ENCODE measurements around the gene TMC3. TPM values are rescaled to one million over a fixed set of nuclear protein-coding genes. Genes with fewer than 3 reads are reported as not detected.

Gene TMC3
- polyA plus RNA-seq = not detected in 3 replicates
- polyA plus RNA-seq (2011; ENCODE audit: low read depth) = not detected
- not detected in 2 replicates for polyA plus RNA-seq (2011; cell fraction: cytosol; rRNA removed)
- polyA plus RNA-seq (2011; cell fraction: nucleus; rRNA removed) = not detected in 2 replicates
- not detected in 2 replicates for polyA plus RNA-seq (2012; ENCODE audit: low replicate concordance)
- polyA minus RNA-seq = not detected in 3 replicates
- not detected for polyA minus RNA-seq (2011; cell fraction: cytosol; rRNA and poly(A)+ RNA removed)
- polyA minus RNA-seq (2011; cell fraction: nucleus; rRNA and poly(A)+ RNA removed) = not detected in 2 replicates

GRCh38 chr15:81373775-81374395 is at the start of gene TMC3:
Gene TMC3, minus strand, starts transcription at chr15:81374213. Its CDS starts 136 bp downstream, at chr15:81374077.
- H3K9me1 ChIP-seq (ENCODE audit: control insufficient read depth, extremely low read depth, insufficient read depth, low read length) = no peaks in the 10 kb centered on the region
- H3K4me2 ChIP-seq (ENCODE audit: control insufficient read depth, extremely low read depth, insufficient read depth, low read depth, low read length) = no peak within 1 kb of the TSS
- no peaks in the 10 kb centered on the region for H4K20me1 ChIP-seq (ENCODE audit: control insufficient read depth, extremely low read depth, insufficient read depth, low read length)
- no peaks in the 10 kb centered on the region for H3K9me3 ChIP-seq (ENCODE audit: control insufficient read depth, low read depth, low read length)
- H2AFZ ChIP-seq (ENCODE audit: control insufficient read depth, low read length) = no peak within 1 kb of the TSS
- DNase-seq (ENCODE audit: low read depth, low spot score) (no peak), FAIRE-seq (no peak)
- H3K27ac ChIP-seq (ENCODE audit: control insufficient read depth, insufficient read depth, low read length) = no peak within 1 kb of the TSS
- H3K36me3 ChIP-seq (ENCODE audit: control insufficient read depth in 2 of 2, extremely low read depth in 1 of 2, insufficient read depth in 2 of 2, low read length in 2 of 2) = no peaks in the 10 kb centered on the region
- no peak for TF ChIP-seq CTCF (optimal IDR thresholded peaks at IDR 0.05 in 1 of 3, IDR thresholded peaks at IDR 0.05 in 1 of 3, conservative IDR thresholded peaks at IDR 0.05 in 1 of 3; ENCODE audit: extremely low read depth in 1 of 3, insufficient read depth in 2 of 3, low read length in 3 of 3)
- no peak for TF ChIP-seq EZH2 (IDR thresholded peaks at IDR 0.05; ENCODE audit: low read length)
- H3K9ac ChIP-seq (ENCODE audit: control insufficient read depth, extremely low read depth, insufficient read depth, low read length) = no peak within 1 kb of the TSS
- H3K4me3 ChIP-seq (ENCODE audit: control insufficient read depth in 2 of 3, extremely low read depth in 1 of 3, insufficient read depth in 2 of 3, low read depth in 1 of 3, low read length in 3 of 3) = no peak within 1 kb of the TSS
- no peaks in the 10 kb centered on the region for H3K27me3 ChIP-seq (ENCODE audit: control insufficient read depth, extremely low read depth, insufficient read depth, low read length)
- dilution Hi-C loops (cut with MboI; ENCODE audit: extremely low pct_ligation_motif_present, low sequenced_read_pairs) = no loop called here
- no peaks in the 10 kb centered on the region for H3K4me1 ChIP-seq (ENCODE audit: control insufficient read depth, extremely low read depth, insufficient read depth, low read length)
- H3K79me2 ChIP-seq (ENCODE audit: control insufficient read depth, insufficient read depth, low read length) = no peaks in the 10 kb centered on the region

GRCh38 chr15:81421461-81421860 is 47.4 kb upstream of the TMC3 start:
- Histone ChIP-seq H3K9me1 (ENCODE audit: control insufficient read depth, extremely low read depth, insufficient read depth, low read length) (no peaks in the 10 kb centered on the region), H4K20me1 (ENCODE audit: control insufficient read depth, extremely low read depth, insufficient read depth, low read length) (no peaks in the 10 kb centered on the region), H3K36me3 (ENCODE audit: control insufficient read depth in 2 of 2, extremely low read depth in 1 of 2, insufficient read depth in 2 of 2, low read length in 2 of 2) (no peaks in the 10 kb centered on the region), H3K27ac (ENCODE audit: control insufficient read depth, insufficient read depth, low read length) (no peak overlapping the region), H2AFZ (ENCODE audit: control insufficient read depth, low read length) (no peak overlapping the region), H3K9me3 (ENCODE audit: control insufficient read depth, low read depth, low read length) (no peaks in the 10 kb centered on the region), H3K79me2 (ENCODE audit: control insufficient read depth, insufficient read depth, low read length) (no peaks in the 10 kb centered on the region), H3K9ac (ENCODE audit: control insufficient read depth, extremely low read depth, insufficient read depth, low read length) (no peak overlapping the region), H3K4me3 (ENCODE audit: control insufficient read depth in 2 of 3, extremely low read depth in 1 of 3, insufficient read depth in 2 of 3, low read depth in 1 of 3, low read length in 3 of 3) (no peak overlapping the region), H3K4me1 (ENCODE audit: control insufficient read depth, extremely low read depth, insufficient read depth, low read length) (no peaks in the 10 kb centered on the region), H3K27me3 (ENCODE audit: control insufficient read depth, extremely low read depth, insufficient read depth, low read length) (no peaks in the 10 kb centered on the region), H3K4me2 (ENCODE audit: control insufficient read depth, extremely low read depth, insufficient read depth, low read depth, low read length) (no peak overlapping the region)
- dilution Hi-C loops (cut with MboI; ENCODE audit: extremely low pct_ligation_motif_present, low sequenced_read_pairs) = no loop called here
- FAIRE-seq (no peak), DNase-seq (ENCODE audit: low read depth, low spot score) (no peak)
- no peak for TF ChIP-seq CTCF (optimal IDR thresholded peaks at IDR 0.05 in 1 of 3, IDR thresholded peaks at IDR 0.05 in 1 of 3, conservative IDR thresholded peaks at IDR 0.05 in 1 of 3; ENCODE audit: extremely low read depth in 1 of 3, insufficient read depth in 2 of 3, low read length in 3 of 3)
- no peak for TF ChIP-seq EZH2 (IDR thresholded peaks at IDR 0.05; ENCODE audit: low read length)

Measured in keratinocyte (primary cell).